IMR-90 (cell line): ENCODE measurements around the gene WIPI1. TPM values are rescaled to one million over a fixed set of nuclear protein-coding genes. Genes with fewer than 3 reads are reported as not detected.
"Not testable (repeated sequence)": the region's sequence is repeated elsewhere in the genome, so short reads cannot be mapped to it uniquely, and the experiment has no call there.

Source experiments
- ATAC-seq: fragments of 200-7000 bp; cut with Tn5 transposase; 2 replicates; pipeline ENCODE4 v1.9.1; 2020; ENCODE audit warnings: low read depth, mild to moderate bottlenecking, moderate library complexity
- BruUV-seq: library from RNA; stranded (reverse); fragments of 400-500 nt; replicated peaks from 2 replicates; lab custom pipeline; 2021; lab: Mats Ljungman, UMichigan
- CTCF ChIA-PET: fragments of 300-600 bp; formaldehyde crosslinking; extraction: SDS; loops from one replicate; lab custom pipeline; 2021; ENCODE audit warnings: antibody characterized with exemption; lab: Yijun Ruan, JAX
- POLR2A ChIA-PET: fragments of 300-600 bp; sonication (Branson Sonifier 250); formaldehyde crosslinking; loops from one replicate; lab custom pipeline; 2022; ENCODE audit warnings: antibody characterized with exemption; ENCODE audit not compliant: unreplicated experiment; lab: Charles Lee
- DNase-seq: peaks from one replicate; pipeline ENCODE4 v3.0.0; 2013
- H2AFZ ChIP-seq: replicated peaks from 2 replicates; pipeline ENCODE3; 2013; ENCODE audit warnings: low read length, mild to moderate bottlenecking; ENCODE audit not compliant: poor library complexity
- H2AK5ac ChIP-seq: 2 replicates; pipeline ENCODE4 v1.6.1; 2013; ENCODE audit warnings: low read depth, low read length, inconsistent platforms
- H2AK9ac ChIP-seq: replicated peaks from 2 replicates; pipeline ENCODE3; 2013; ENCODE audit warnings: mild to moderate bottlenecking, low read depth, low read length, moderate library complexity; ENCODE audit not compliant: poor library complexity
- H2BK120ac ChIP-seq: 2 replicates; pipeline ENCODE4 v1.6.1; 2013; ENCODE audit warnings: low read depth, low read length, inconsistent platforms
- H2BK15ac ChIP-seq: 3 replicates; pipeline ENCODE4 v1.6.1; 2013; ENCODE audit warnings: low read depth, low read length, inconsistent platforms
- H2BK20ac ChIP-seq: 2 replicates; pipeline ENCODE4 v1.6.1; 2013; ENCODE audit warnings: low read depth, mild to moderate bottlenecking, inconsistent platforms, low read length, moderate library complexity
- H2BK5ac ChIP-seq: 2 replicates; pipeline ENCODE4 v1.6.1; 2013; ENCODE audit warnings: mild to moderate bottlenecking, low read depth, low read length, inconsistent platforms; ENCODE audit not compliant: poor library complexity, severe bottlenecking
- H3K14ac ChIP-seq: replicated peaks from 2 replicates; pipeline ENCODE4 v1.6.1; 2013; ENCODE audit warnings: low read depth, low read length, inconsistent platforms
- H3K18ac ChIP-seq: 2 replicates; pipeline ENCODE4 v1.6.1; 2013; ENCODE audit warnings: low read depth, low read length, control low read depth
- H3K23ac ChIP-seq: 2 replicates; pipeline ENCODE4 v1.6.1; 2013; ENCODE audit warnings: low read depth, low read length, inconsistent platforms
- H3K27ac ChIP-seq: 2 replicates; pipeline ENCODE4 v1.5.1; 2013; ENCODE audit warnings: mild to moderate bottlenecking, control low read depth, low read length; ENCODE audit not compliant: insufficient read depth
- H3K27me3 ChIP-seq: 2 replicates; pipeline ENCODE4 v1.6.1; 2013; ENCODE audit warnings: low read length; ENCODE audit not compliant: control insufficient read depth, insufficient read depth
- H3K36me3 ChIP-seq: 2 replicates; pipeline ENCODE4 v1.6.1; 2013; ENCODE audit warnings: low read length, mixed read lengths; ENCODE audit not compliant: control insufficient read depth, insufficient read depth
- H3K4ac ChIP-seq: 2 replicates; pipeline ENCODE4 v1.6.1; 2013; ENCODE audit warnings: low read depth, low read length, inconsistent platforms
- H3K4me1 ChIP-seq: 2 replicates; pipeline ENCODE4 v1.6.1; 2013; ENCODE audit warnings: low read length, mixed read lengths; ENCODE audit not compliant: control insufficient read depth, insufficient read depth
- H3K4me2 ChIP-seq: 2 replicates; pipeline ENCODE4 v1.6.1; 2013; ENCODE audit warnings: low read depth, mild to moderate bottlenecking, control low read depth, low read length, moderate library complexity
- H3K4me3 ChIP-seq: 2 replicates; pipeline ENCODE4 v1.5.1; 2013; ENCODE audit warnings: low read depth, mild to moderate bottlenecking, control low read depth, low read length, moderate library complexity; ENCODE audit not compliant: insufficient read depth
- H3K56ac ChIP-seq: 2 replicates; pipeline ENCODE4 v1.6.1; 2013; ENCODE audit warnings: low read length, inconsistent platforms; ENCODE audit not compliant: insufficient read depth; ENCODE audit errors: extremely low read depth
- H3K79me1 ChIP-seq, 2 experiments: 2 replicates each; pipeline ENCODE4 v1.6.1; 2013; ENCODE audit warnings: low read length in 2 of 2, inconsistent platforms in 1 of 2, low read depth in 1 of 2
- H3K9ac ChIP-seq: 2 replicates; pipeline ENCODE4 v1.6.1; 2013; ENCODE audit warnings: low read depth, low read length, control low read depth
- H3K9me1 ChIP-seq: 2 replicates; pipeline ENCODE4 v1.6.1; 2013; ENCODE audit warnings: low read length, inconsistent platforms; ENCODE audit not compliant: insufficient read depth
- H3K9me3 ChIP-seq: 2 replicates; pipeline ENCODE4 v1.6.1; 2013; ENCODE audit warnings: low read length; ENCODE audit not compliant: control insufficient read depth, insufficient read depth
- H4K20me1 ChIP-seq: 2 replicates; pipeline ENCODE4 v1.6.1; 2013; ENCODE audit warnings: low read length, inconsistent platforms; ENCODE audit not compliant: insufficient read depth
- H4K5ac ChIP-seq: 2 replicates; pipeline ENCODE4 v1.6.1; 2013; ENCODE audit warnings: mild to moderate bottlenecking, low read depth, low read length, control low read depth
- H4K8ac ChIP-seq, 2 experiments: 2 replicates each; pipeline ENCODE4 v1.6.1; 2013; ENCODE audit warnings: low read depth in 2 of 2, low read length in 2 of 2, control low read depth in 1 of 2, inconsistent platforms in 1 of 2
- H4K91ac ChIP-seq: 2 replicates; pipeline ENCODE4 v1.6.1; 2013; ENCODE audit warnings: low read depth, low read length, inconsistent platforms; ENCODE audit not compliant: insufficient read depth
- CEBPB ChIP-seq: IDR thresholded peaks from 2 replicates; pipeline ENCODE4 v1.6.1; 2012; ENCODE audit warnings: low read depth, low read length, improper control_type of control experiment
- NFE2L2 ChIP-seq: fragments of 150-350 bp; IDR thresholded peaks from 2 replicates; pipeline ENCODE4 v1.6.1; 2016; ENCODE audit warnings: low read depth, mild to moderate bottlenecking, low read length
- POLR2A ChIP-seq: IDR thresholded peaks from 2 replicates; pipeline ENCODE4 v1.6.1; 2012; ENCODE audit warnings: mild to moderate bottlenecking, low read depth, low read length
- RCOR1 ChIP-seq: IDR thresholded peaks from 2 replicates; pipeline ENCODE4 v1.6.1; 2012; ENCODE audit warnings: mild to moderate bottlenecking, low read length, improper control_type of control experiment; ENCODE audit not compliant: insufficient replicate concordance
- SMC3 ChIP-seq: fragments of 150-350 bp; IDR thresholded peaks from 2 replicates; pipeline ENCODE4 v1.6.1; 2016; ENCODE audit warnings: low read depth, mild to moderate bottlenecking, antibody characterized with exemption, low read length, moderate library complexity
- WGBS, 2 experiments: methylation state at CpG; one replicate each; pipeline versions ENCODE4 v1.1.5 to v1.1.7; 2013; ENCODE audit warnings: missing lambda C conversion rate in 2 of 2; ENCODE audit not compliant: insufficient read length in 1 of 2; ENCODE audit errors: extremely low coverage in 2 of 2; 5-methylcytosine and 5-hydroxymethylcytosine counted together
- dilution Hi-C: fragments of 300-500 bp; cut with HindIII; formaldehyde crosslinking; loops from one replicate; pipeline ENCODE4 v1.14.3; 2018; ENCODE audit warnings: low sequenced_read_pairs; ENCODE audit not compliant: unreplicated experiment
- in situ Hi-C: fragments of 300-500 bp; cut with MboI; formaldehyde crosslinking; loops from 3 replicates; pipeline ENCODE4 v1.14.3; 2019; ENCODE audit warnings: low sequenced_read_pairs, inconsistent platforms, mixed read lengths
- intact Hi-C: fragments of 100-400 bp; cut with micrococcal nuclease; formaldehyde crosslinking; loops from 2 replicates; pipeline ENCODE4 v1.10.0; 2022
- polyA plus RNA-seq, 3 experiments: library from polyadenylated mRNA; depleted of rRNA; stranded (reverse); fragments of >200 nt; gene quantifications; 2 replicates each; pipeline ENCODE4 v1.2.3, GENCODE V29; 2012; ENCODE audit warnings: low replicate concordance in 1 of 3
- total RNA-seq: library from RNA; depleted of rRNA; stranded (reverse); fragments of >200 nt; gene quantifications from 2 replicates; pipeline ENCODE4 v1.2.3, GENCODE V29; 2012

The WIPI1 gene
- total and polyA plus RNA-seq, 2 of the 4 experiments (the other 2 are of a cell fraction) = 78.6 to 129 TPM

GRCh38 chr17:68378268-68379176 lies 78.8 kb downstream of the WIPI1 start (continued):
- peak; percentile 82 for TF ChIP-seq NFE2L2
- peak; percentile 63 for TF ChIP-seq POLR2A
- TF ChIP-seq SMC3 = no peak; the same call in 1 of the 2 replicates

- H2BK5ac ChIP-seq = peak overlapping the region; percentile 91
- in situ Hi-C loops (no loop called here), intact Hi-C loops (no loop called here)
Measured at GRCh38 chr17:68377771-68378267, 79.5 kb downstream of the WIPI1 start.

GRCh38 chr17:68376178-68376577 lies 81.1 kb downstream of the WIPI1 start:
- POLR2A ChIA-PET = interaction anchor here (0.5 kb wide), 1 partner anchor 10 kb away, joined by 4 read pairs; no protein-coding TSS in a partner anchor
- H3K9ac ChIP-seq, H3K79me1 ChIP-seq, ATAC-seq, H2BK5ac ChIP-seq, H3K36me3 ChIP-seq, H3K27ac ChIP-seq, H3K14ac ChIP-seq, dilution Hi-C loops, H4K5ac ChIP-seq, H4K20me1 ChIP-seq, H3K23ac ChIP-seq, H2AK5ac ChIP-seq, H3K27me3 ChIP-seq, H3K4ac ChIP-seq, BruUV-seq, H2BK20ac ChIP-seq, H3K4me2 ChIP-seq, H4K91ac ChIP-seq, H3K56ac ChIP-seq, H2BK120ac ChIP-seq, in situ Hi-C loops, H2BK15ac ChIP-seq, H2AK9ac ChIP-seq, H3K4me3 ChIP-seq, intact Hi-C loops, H4K8ac ChIP-seq, H3K18ac ChIP-seq, H3K9me3 ChIP-seq, CTCF ChIA-PET, DNase-seq, H2AFZ ChIP-seq: not testable (repeated sequence)
- H3K9me1 ChIP-seq = peaks cover 27% of the 10 kb centered on the region
- no CpG with 5 or more reads among the region's 2 CpGs for WGBS, 2 experiments
- H3K4me1 ChIP-seq = peaks cover 21% of the 10 kb centered on the region

More at GRCh38 chr17:68377771-68378267, 79.5 kb downstream of the WIPI1 start:
- no peak for DNase-seq
- peak overlapping the region; percentile 69 for H3K18ac ChIP-seq
- no peak overlapping the region for H3K4me3 ChIP-seq
- H4K8ac ChIP-seq = peak overlapping the region; percentile 81 to 90
- H3K36me3 ChIP-seq = no peaks in the 10 kb centered on the region
- H3K23ac ChIP-seq = peak overlapping the region; percentile 79; the same call in 1 of the 2 replicates
- peak overlapping the region; percentile 79 for H3K14ac ChIP-seq
- no peaks in the 10 kb centered on the region for H4K20me1 ChIP-seq
- peak overlapping the region; percentile 80 for H4K5ac ChIP-seq
- peak overlapping the region; percentile 90; the same call in 1 of the 3 replicates for H2BK15ac ChIP-seq
- peak overlapping the region; percentile 93 for H3K27ac ChIP-seq
- peak overlapping the region; percentile 86 for H2BK20ac ChIP-seq
- peak overlapping the region; percentile 94 for H4K91ac ChIP-seq
- TF ChIP-seq RCOR1 (no peak), POLR2A (no peak), CEBPB (no peak), NFE2L2 (no peak)
- H2BK120ac ChIP-seq = peak overlapping the region; percentile 89
- peaks cover 24% of the 10 kb centered on the region for H3K9me1 ChIP-seq
- H3K4me1 ChIP-seq = peaks cover 23% of the 10 kb centered on the region
- dilution Hi-C loops = no loop called here
- H3K9ac ChIP-seq = peak overlapping the region; percentile 58
- 42% methylated on average over 2 of the region's 8 CpGs; no CpG with 5 or more reads in 1 of the 2 experiments for WGBS, 2 experiments
- H3K4ac ChIP-seq = peak overlapping the region; percentile 94
- H3K56ac ChIP-seq = peak overlapping the region; percentile 71
- ChIA-PET POLR2A (no interaction called here), CTCF (no interaction called here)
- H2AK9ac ChIP-seq = peak overlapping the region; percentile 65
- peak overlapping the region; percentile 84 for H2AFZ ChIP-seq
- peak overlapping the region; percentile 52 for H3K4me2 ChIP-seq
- TSS peak; percentile 57 for BruUV-seq
- no peaks in the 10 kb centered on the region for H3K9me3 ChIP-seq
- no peaks in the 10 kb centered on the region for H3K79me1 ChIP-seq
- H3K27me3 ChIP-seq = no peaks in the 10 kb centered on the region
- peak; percentile 3 for ATAC-seq
- peak overlapping the region; percentile 88 for H2AK5ac ChIP-seq
